AG04450 (cell line): Measurements from ENCODE around the gene TOPAZ1. TPM values are rescaled to one million over a fixed set of nuclear protein-coding genes. Genes with fewer than 3 reads are reported as not detected.
"Not testable (repeated sequence)": the region's sequence is repeated elsewhere in the genome, so short reads cannot be mapped to it uniquely, and the experiment has no call there.

Source experiments
- CTCF ChIA-PET: fragments of 300-600, 350-600 bp; formaldehyde crosslinking; extraction: SDS; loops from one replicate; lab custom pipeline; 2022; ENCODE audit warnings: antibody characterized with exemption, inconsistent platforms; lab: Charles Lee
- POLR2A ChIA-PET: fragments of 350-600 bp; formaldehyde crosslinking; extraction: SDS; loops from one replicate; lab custom pipeline; 2021; ENCODE audit warnings: antibody characterized with exemption, inconsistent platforms; lab: Yijun Ruan, JAX
- DNase-seq: peaks from one replicate; pipeline ENCODE4 v3.0.0-alpha.2; 2011; ENCODE audit warnings: low read depth, low spot score
- H3K27ac ChIP-seq: one replicate; pipeline ENCODE4 v1.5.1; 2012; ENCODE audit warnings: low read depth, low read length, control low read depth
- H3K27me3 ChIP-seq: one replicate; pipeline ENCODE4 v1.6.0; 2012; ENCODE audit warnings: low read length; ENCODE audit not compliant: control insufficient read depth, insufficient read depth
- H3K4me3 ChIP-seq: 2 replicates; pipeline ENCODE4 v1.5.1; 2011; ENCODE audit warnings: mild to moderate bottlenecking, low read depth, low read length, control low read depth
- H3K9me3 ChIP-seq: 2 replicates; pipeline ENCODE4 v1.5.1; 2012; ENCODE audit warnings: low read length; ENCODE audit not compliant: control insufficient read depth, insufficient read depth
- polyA plus RNA-seq: library from polyadenylated mRNA; depleted of rRNA; stranded (reverse); fragments of >200 nt; gene quantifications from 2 replicates; pipeline ENCODE4 v1.2.3, GENCODE V29; 2011
- TF ChIP-seq, protein P1 (sequence below): IDR thresholded peaks from 2 replicates; pipeline ENCODE4 v1.5.1; 2011; ENCODE audit warnings: low read depth, low read length, control low read depth, inconsistent platforms

TOPAZ1 gene
- polyA plus RNA-seq, 1 experiment = not detected

DNA sequence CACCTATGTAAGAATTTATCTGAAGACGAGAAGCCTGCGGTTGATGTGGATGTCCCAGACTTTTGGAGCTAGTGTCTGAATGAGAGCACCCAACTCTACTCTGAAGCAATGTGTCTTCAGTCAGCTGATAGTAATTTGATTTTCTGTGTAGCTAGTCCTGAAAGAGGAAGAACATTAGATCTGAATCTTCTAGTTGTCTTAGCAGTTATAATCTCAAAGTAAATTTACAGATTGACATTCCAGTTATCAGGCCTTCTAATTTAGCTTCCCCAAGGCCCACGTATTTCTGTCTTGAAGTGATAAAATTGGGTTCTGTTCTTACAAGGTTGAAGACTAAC lies 98.3 kb downstream of the TOPAZ1 start:
- no peak for DNase-seq
- TF ChIP-seq, protein P1, sequence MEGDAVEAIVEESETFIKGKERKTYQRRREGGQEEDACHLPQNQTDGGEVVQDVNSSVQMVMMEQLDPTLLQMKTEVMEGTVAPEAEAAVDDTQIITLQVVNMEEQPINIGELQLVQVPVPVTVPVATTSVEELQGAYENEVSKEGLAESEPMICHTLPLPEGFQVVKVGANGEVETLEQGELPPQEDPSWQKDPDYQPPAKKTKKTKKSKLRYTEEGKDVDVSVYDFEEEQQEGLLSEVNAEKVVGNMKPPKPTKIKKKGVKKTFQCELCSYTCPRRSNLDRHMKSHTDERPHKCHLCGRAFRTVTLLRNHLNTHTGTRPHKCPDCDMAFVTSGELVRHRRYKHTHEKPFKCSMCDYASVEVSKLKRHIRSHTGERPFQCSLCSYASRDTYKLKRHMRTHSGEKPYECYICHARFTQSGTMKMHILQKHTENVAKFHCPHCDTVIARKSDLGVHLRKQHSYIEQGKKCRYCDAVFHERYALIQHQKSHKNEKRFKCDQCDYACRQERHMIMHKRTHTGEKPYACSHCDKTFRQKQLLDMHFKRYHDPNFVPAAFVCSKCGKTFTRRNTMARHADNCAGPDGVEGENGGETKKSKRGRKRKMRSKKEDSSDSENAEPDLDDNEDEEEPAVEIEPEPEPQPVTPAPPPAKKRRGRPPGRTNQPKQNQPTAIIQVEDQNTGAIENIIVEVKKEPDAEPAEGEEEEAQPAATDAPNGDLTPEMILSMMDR = no peak
- H3K9me3 ChIP-seq = no peaks in the 10 kb centered on the region; the same call in 1 of the 2 replicates
- H3K27me3 ChIP-seq = no peaks in the 10 kb centered on the region
- H3K27ac ChIP-seq = no peak overlapping the region
- peak overlapping the region; percentile 91 for H3K4me3 ChIP-seq
- ChIA-PET CTCF (interaction anchor here (0.8 kb wide), 1 partner anchor 16 kb away, joined by 3 read pairs; no protein-coding TSS in a partner anchor), POLR2A (no interaction called here)

- CTCF ChIA-PET = interaction anchor here (0.7 to 1.2 kb wide), 3 partner anchors 54 to 798 kb away, joined by 3 to 4 read pairs (median 4); no protein-coding TSS in a partner anchor
- H3K27ac ChIP-seq = peak overlapping the region; percentile 62
- H3K27me3 ChIP-seq = no peaks in the 10 kb centered on the region
- H3K4me3 ChIP-seq = no peak overlapping the region
- peak; percentile 63 for DNase-seq
- H3K9me3 ChIP-seq = no peaks in the 10 kb centered on the region; the same call in 1 of the 2 replicates
- TF ChIP-seq, protein P1 = no peak
- POLR2A ChIA-PET = interaction anchor here (0.6 kb wide), 1 partner anchor 13 kb away, joined by 3 read pairs; no protein-coding TSS in a partner anchor
Observed at GRCh38 chr3:44342176-44342790, 100.6 kb downstream of the TOPAZ1 start.

DNA sequence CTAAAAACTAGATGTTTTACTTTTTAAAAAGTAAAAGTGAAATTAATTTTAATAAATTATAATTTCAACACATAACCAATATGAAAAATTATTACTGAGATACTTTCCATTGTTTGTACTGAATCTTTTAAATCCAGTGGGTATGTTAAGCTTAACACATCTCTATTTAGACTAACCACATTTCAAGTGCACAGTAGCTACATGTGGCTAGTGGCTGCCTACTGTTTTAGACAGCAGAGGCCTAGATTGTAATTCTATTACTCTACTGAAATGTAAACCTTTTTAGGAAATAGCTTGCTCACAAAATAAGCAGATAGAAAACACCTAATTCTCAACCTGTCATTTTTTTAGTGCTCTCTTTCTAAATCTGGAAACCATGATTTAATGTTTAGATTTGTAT lies 101.7 kb downstream of the TOPAZ1 start:
- DNase-seq = no peak
- CTCF ChIA-PET = no interaction called here
- TF ChIP-seq, protein P1 = no peak
- Histone ChIP-seq H3K27ac (no peak overlapping the region), H3K9me3 (no peaks in the 10 kb centered on the region), H3K4me3 (no peak overlapping the region), H3K27me3 (no peaks in the 10 kb centered on the region)
- POLR2A ChIA-PET = no interaction called here

DNA sequence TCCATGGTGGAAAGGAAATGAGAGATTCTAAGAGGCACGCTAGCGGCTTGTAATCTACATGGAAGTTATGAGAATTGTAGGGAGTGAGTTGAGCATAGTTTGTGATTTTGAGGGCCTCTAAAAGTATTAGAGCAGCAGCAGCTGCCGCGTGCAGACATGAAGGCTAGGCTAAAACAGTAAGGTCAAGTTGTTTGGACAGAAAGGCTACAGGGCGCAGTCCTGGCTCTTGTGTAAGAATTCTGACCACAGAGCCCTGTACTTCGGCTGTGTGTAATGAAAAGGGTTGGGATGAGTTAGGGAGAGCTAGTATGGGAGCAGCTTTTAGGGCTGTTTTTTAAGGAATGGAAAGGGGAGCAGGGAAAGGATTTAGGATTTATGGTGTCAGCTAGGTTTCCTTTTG lies 104.9 kb downstream of the TOPAZ1 start:
- H3K4me3 ChIP-seq, H3K27ac ChIP-seq, H3K9me3 ChIP-seq, POLR2A ChIA-PET, CTCF ChIA-PET, DNase-seq, H3K27me3 ChIP-seq: not testable (repeated sequence)

DNA sequence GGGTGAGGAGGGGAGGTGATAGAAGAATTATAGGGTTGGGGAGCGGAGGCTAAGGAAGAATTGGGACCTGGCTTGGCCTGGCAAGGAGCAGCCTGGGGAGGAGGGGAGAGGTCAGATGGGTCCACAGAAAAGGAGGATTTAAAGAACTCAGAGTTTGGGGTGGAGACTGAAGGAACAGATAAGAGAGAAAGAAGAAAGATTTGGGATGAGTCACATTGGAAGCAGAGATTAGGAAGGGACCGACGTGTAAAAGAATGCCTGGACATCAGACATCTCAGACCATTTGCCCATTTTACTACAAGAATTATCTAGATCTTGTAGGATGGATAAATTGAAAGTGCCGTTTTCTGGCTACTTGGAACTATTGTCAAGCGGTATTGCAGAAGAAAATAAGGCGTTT lies 107.3 kb downstream of the TOPAZ1 start:
- Histone ChIP-seq H3K27ac (no peak overlapping the region), H3K9me3 (no peaks in the 10 kb centered on the region), H3K4me3 (no peak overlapping the region), H3K27me3 (no peaks in the 10 kb centered on the region)
- no peak for DNase-seq
- TF ChIP-seq, protein P1 = no peak
- ChIA-PET CTCF (no interaction called here), POLR2A (no interaction called here)
